Lower leg skin (tissue), 3 donors: ENCODE data around the gene UGP2.

Experiments used
- CTCF ChIP-seq, 3 donors: fragments of 450-650 bp; IDR thresholded peaks; one replicate each; pipeline ENCODE4 v1.5.1; 2016; ENCODE audit warnings: antibody characterized with exemption in 3 of 3, mild to moderate bottlenecking in 3 of 3, moderate library complexity in 2 of 3
- POLR2A ChIP-seq, 2 donors: fragments of 450-650 bp; IDR thresholded peaks; one replicate each; pipeline ENCODE4 v1.6.1; 2016 to 2017; ENCODE audit warnings: antibody characterized with exemption in 2 of 2, mild to moderate bottlenecking in 1 of 2, moderate library complexity in 1 of 2

GRCh38 chr2:63850649-63851048 is 9.0 kb downstream of the UGP2 start:
- TF ChIP-seq POLR2A (IDR thresholded peaks at IDR 0.05) (no peak), CTCF (IDR thresholded peaks at IDR 0.05) (no peak)
